ENCODE results near the gene PRR16.
"Not testable (repeated sequence)": the region's sequence is repeated elsewhere in the genome, so short reads cannot be mapped to it uniquely, and the experiment has no call there.

PRR16 gene

DNA sequence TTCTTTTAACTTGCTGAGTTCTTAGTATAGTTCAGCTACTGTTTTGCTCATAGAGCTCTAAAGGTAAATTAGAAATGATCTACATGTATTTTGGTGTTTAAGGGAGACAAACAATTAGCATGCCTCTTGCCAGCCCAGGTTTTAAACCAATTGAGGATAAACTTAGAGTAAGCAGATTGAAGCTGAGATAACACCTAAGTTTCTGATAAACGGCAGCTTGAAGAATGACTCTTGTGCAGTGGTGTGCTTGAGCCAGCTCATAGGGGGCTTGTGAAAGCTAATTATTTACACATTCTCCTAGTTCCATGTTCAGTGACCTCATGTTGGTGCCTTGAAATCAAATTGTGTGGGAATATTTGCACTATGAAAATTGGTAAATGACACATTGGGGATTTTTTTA lies 193.0 kb downstream of the PRR16 start:
- DNase-seq: no peak

DNA sequence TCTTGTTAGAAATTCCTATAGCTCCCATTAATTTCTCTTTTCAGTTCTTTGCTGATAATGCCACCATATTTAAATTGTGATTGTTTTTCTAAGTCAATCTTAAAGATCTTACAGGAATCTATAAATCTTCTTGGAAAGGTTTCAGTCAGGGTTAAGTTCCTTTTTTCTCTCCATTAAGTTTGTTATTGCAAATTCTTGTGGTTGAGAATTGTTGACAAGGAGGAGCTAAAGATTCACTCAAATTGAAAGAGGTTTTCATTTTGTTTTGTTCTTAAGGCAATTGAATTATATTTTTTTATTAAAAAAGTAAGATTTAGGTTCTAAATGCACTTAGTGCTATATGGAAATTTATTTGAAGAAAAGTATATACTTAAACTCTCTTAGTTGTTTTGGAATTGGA lies 213.4 kb downstream of the PRR16 start:
- DNase-seq: no peak

DNA sequence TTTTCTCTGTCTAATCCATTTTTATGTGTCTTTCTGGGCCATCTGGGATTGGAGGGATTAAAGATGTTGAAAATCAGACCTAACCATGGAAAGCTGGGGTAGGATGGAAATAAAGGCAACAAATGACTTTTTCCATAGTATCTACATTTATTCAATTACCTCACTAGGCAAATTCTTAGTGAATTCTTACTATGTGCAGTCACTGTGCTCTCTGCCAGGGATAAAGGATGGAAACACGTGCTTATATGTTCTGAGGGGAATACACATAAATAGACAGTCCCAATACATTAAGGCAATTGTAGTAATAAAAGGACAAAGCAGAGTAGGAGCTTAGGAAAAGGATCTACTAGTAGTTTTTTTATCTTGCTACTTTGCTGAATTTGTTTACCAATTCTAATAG lies 214.2 kb downstream of the PRR16 start:
- DNase-seq: no peak

DNA sequence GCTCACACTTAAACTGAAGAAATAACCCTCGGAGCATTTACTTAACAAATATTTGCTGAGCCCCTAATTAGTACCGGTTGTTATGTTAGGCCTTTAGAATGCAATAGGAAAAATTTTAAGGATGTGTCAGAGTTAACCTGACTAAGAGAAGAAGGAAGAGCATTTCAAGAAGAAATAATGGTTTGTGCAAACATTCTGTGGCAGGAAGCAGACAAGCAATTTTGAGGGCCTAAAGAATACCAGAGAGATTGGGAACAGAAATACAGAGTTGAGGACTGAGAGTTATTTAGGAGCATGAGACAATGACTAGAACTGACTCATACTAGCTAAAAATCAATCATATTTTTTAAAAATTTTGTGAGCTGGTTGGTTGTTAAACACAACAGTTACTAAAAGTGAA lies 218.8 kb downstream of the PRR16 start:
- DNase-seq: no peak

GRCh38 chr5:120683580-120683979 lies 219.5 kb downstream of the PRR16 start:
- DNase-seq: no peak

GRCh38 chr5:120684213-120684612 lies 220.1 kb downstream of the PRR16 start:
- peak; percentile 4 for DNase-seq

DNA sequence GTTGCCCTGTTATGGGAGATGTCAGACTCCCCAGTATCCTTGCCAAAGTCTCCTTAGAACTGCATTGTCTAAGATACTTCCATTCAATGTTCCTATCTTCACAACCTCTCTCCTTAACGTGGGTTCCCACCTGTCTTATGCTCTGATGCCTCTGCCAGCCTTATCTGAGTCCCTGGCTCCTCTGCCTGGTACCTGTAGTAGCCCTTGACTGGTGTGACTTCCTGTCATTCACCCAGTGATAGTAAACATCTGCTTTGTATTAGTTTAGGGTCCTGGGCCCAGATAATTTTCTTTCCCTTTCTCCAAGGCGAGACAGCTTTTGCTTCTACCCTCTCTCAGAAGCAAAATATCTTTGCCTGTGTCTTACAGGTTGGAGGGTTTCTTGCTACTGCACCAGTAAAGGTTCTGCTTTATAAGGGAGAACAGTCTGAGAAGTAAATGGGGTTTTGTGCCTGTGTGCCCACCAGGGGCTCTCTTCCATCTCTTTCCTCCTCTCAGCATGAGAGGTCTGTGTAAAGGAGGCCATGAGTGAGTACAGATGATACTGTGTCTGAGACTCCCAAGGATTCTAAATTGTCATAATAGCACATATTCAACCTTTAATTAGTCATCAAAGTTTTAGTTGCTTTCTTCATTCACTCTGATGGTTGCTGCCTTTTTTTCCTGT lies 220.8 kb downstream of the PRR16 start:
- peak; percentile 13 for DNase-seq

DNA sequence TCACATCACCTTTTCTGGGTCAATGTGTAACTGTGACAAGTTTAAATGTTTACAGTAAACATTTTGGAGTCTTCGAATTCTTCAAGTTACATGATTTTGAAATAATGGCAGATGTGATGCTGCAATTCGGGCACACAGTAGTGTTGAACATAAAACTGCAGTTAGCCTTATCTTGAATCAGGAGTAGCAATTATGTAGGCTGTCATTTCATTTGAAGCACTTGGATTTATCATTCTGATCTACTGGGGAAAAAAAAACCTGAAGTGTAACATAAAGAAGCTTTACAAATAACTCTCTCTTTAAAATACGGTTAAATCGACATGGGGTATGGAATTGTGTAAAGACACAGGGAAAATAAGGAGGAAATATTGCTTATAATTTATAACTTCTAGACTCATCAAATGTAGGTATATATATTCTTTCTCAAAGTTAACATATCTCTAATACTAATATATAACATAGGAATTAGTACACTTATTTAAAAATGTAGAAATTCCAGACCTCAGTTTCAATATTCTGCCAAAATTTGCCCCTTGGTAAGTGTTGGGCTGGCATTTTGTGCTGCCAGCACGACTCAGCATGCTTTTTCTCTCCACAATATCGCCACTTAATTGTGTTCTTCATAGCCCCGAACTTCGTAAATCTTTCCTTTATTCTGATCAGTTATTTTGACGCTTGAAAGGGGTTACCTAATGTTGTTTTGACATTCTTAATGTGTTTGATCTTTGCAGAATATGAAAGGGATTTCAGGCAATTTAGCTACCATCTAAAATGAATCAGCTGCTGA lies 226.7 kb downstream of the PRR16 start:
- DNase-seq: no peak

DNA sequence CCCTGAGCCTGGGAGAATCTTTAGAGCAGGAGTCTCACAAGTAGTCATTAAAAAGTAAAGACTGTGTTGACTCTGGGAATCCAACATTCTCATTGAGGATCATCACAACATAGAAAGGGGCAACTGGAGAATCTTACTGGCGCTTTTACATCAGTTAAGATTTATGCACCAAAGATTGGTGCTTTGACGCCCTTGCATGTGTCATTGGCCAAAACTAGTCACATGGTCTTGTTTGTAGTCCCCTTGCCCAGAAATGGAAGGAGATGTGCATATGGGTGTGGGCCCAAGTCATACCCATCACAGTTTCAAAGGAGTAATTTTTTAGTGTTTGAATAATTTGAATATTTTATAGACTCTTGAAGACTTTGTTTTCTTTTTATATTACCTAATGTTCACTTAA lies 228.2 kb downstream of the PRR16 start:
- DNase-seq: no peak

DNA sequence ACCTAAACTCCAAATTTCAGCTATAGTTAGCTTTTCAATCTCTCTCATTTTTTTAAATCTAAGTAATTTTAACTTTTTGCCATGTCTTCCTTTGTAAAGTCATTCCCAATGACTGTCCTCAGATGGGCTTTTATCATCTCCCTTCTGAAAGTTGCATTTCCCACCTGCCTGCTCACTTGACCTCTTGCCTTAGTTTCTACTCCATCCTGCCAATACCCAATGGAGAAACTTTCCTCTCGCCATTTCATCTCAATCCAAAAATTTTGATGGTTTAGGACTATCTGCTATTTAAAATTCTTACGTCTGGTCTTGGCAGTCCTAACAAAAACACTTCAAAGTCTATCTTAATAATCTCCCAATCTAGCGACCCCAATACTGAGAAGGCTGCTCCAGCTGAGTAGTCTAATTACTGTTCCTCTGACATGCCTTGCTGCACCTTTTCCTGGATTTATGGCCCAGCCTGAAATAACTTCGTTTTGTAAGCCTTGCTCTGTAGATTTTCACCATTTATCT lies 231.3 kb downstream of the PRR16 start:
- no peak for DNase-seq

GRCh38 chr5:120697147-120697546 lies 233.0 kb downstream of the PRR16 start:
- no peak for DNase-seq

- DNase-seq: not testable (repeated sequence)
Measured at GRCh38 chr5:120697670-120698327, 233.7 kb downstream of the PRR16 start.

DNA sequence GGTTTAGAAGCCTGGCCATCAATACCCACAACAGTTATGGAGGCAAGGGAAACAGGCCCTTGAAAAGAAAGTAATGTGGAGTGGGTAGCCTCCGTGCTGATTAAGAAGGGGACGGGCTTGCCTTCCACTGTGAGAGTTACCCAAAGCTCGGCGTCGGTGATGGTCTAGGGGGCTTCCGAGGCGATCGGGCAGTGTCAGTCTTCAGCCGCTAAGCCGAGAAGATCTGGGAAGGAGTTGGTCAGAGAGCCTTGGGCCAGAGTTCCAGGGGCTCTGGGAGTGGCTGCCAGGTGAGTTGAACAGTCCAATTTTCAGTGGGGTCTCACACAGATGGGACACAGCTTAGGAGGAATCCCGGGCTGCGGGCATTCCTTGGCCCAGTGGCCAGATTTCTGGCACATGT lies 236.6 kb downstream of the PRR16 start:
- not testable (repeated sequence) for DNase-seq

DNA sequence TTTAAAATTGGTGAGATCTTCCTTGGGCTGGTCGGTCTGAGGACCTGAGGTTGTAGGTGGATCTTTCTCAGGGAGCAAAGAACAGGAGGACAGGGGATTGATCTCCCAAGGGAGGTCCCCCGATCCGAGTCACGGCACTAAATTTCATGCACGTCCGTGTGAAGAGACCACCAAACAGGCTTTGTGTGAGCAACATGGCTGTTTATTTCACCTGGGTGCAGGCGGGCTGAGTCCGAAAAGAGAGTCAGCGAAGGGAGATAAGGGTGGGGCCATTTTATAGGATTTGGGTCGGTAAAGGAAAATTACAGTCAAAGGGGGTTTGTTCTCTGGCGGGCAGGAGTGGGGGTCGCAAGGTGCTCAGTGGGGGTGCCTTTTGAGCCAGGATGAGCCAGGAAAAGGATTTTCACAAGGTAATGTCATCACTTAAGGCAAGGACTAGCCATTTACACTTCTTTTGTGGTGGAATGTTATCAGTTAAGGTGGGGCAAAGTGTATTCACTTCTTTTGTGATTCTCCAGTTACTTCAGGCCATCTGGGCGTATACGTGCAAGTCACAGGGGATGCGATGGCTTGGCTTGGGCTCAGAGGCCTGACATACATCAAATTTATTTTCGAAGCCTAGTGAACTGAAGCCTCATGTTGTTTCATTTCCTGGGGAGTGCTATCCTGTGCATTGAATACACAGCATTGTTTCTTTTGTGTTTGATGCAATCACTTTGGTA lies 238.9 kb downstream of the PRR16 start:
- not testable (repeated sequence) for DNase-seq

GRCh38 chr5:120703918-120704587 lies 240.0 kb downstream of the PRR16 start:
- DNase-seq: no peak

GRCh38 chr5:120706877-120707276 lies 242.8 kb downstream of the PRR16 start:
- DNase-seq: no peak

- DNase-seq: no peak
Measured at GRCh38 chr5:120717381-120717780, 253.3 kb downstream of the PRR16 start.

- DNase-seq: no peak
Measured at GRCh38 chr5:120730214-120730613, 266.1 kb downstream of the PRR16 start.

DNA sequence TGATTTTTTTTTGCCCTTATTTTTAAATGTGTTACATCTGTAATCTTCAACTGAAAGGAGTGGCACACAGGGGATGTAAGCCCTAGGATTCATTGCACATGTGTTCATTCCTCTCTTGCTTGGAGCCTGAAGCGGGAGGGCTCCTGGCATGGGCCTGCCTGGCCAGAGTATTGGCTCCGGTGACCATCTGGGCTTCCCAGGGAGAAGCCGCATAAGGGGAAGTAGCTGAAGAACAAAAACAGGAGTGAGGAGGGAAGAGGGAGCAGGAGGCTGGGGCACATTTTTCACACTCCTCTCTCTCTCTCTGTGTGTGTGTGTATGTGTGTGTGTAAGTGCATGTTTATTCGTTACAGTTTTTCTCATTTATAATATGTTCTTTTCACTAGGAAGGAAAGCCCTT lies 269.9 kb downstream of the PRR16 start:
- no peak for DNase-seq

- no peak for DNase-seq
Measured at GRCh38 chr5:120735076-120735475, 271.0 kb downstream of the PRR16 start.

Measured in hematopoietic multipotent progenitor cell treated with erythropoietin and hydrocortisone succinate and interleukin-3 and kit ligand, for 6 days (in vitro differentiated cells).